HG03442 (cell line): ENCODE data around the gene SLC7A7.
"Not testable (repeated sequence)": the region's sequence is repeated elsewhere in the genome, so short reads cannot be mapped to it uniquely, and the experiment has no call there.

ENCODE experiments used
- ATAC-seq: cut with Tn5 transposase; IDR thresholded peaks from one replicate; pipeline ENCODE4 v1.9.1; 2021; ENCODE audit warnings: mild to moderate bottlenecking, moderate library complexity; ENCODE audit not compliant: unreplicated experiment

The SLC7A7 gene

DNA sequence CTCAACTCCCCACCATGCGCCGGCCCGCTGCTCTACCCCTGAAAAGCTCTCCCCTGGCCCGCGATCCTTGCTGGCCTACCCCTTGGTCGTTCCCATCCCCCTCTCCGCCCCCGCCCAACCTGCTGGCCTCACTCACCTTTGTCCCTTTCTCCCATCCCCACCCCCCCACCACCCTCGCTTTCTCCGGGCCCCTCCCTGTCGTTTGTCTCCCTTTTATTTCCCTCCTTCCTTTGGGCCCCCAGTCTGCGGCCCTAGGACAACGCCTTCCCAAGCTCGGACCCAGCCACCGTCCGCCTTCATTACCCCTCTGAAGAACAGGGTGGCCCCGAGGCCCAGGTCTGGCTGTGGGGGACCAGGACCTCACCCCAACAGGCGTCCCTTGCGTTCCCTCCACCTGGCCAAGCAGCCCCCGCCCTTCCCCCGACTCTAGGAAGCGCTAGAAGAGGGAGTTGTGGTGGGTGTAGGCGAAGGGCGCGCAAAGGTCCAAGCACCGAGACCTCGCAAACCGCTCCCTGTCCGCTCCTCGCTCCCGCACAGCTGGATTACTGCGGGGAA, 6.9 kb upstream of the SLC7A7 start:
- ATAC-seq: no peak

DNA sequence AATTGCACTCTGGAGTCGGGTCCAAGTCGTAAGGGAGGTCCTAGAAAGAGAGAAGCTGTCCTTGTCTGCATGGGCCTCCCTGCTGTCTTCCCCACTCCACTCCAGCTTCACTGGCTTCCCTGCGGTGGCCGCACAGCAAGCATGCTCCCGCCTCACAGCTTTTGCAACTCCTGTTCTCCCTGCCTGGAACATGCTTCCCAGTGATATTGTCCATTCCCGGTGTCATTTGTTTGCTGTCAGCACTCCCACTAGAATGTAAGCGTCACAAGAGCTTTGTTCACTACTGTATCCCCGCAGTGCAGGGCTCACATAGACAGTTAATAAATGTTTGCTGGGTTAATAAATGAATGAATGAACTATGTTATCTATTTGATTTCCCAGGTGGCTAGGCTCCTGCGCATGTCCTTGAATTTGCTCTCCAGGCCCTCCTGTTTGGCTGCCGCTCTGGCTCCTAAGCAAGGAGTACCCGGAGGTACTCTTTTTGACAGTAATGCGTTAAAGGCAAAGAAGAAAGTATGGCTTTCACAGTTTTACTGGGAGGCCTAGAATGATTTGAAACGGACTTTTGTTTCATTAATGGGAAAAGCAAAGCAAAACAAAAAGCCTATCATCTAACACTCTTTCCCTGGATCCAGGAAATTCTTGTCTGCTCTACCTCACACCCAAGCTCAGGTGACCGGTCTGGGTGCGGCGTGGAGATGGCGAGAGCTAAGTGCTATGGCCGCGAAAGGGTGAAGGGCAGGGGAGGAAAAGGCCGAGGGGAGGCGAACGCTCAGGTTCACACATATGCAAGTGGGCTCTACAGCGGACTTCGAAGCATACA, 6.2 kb upstream of the SLC7A7 start:
- ATAC-seq: no peak

- ATAC-seq: no peak
Measured at GRCh38 chr14:22820731-22821130, 5.5 kb upstream of the SLC7A7 start.

DNA sequence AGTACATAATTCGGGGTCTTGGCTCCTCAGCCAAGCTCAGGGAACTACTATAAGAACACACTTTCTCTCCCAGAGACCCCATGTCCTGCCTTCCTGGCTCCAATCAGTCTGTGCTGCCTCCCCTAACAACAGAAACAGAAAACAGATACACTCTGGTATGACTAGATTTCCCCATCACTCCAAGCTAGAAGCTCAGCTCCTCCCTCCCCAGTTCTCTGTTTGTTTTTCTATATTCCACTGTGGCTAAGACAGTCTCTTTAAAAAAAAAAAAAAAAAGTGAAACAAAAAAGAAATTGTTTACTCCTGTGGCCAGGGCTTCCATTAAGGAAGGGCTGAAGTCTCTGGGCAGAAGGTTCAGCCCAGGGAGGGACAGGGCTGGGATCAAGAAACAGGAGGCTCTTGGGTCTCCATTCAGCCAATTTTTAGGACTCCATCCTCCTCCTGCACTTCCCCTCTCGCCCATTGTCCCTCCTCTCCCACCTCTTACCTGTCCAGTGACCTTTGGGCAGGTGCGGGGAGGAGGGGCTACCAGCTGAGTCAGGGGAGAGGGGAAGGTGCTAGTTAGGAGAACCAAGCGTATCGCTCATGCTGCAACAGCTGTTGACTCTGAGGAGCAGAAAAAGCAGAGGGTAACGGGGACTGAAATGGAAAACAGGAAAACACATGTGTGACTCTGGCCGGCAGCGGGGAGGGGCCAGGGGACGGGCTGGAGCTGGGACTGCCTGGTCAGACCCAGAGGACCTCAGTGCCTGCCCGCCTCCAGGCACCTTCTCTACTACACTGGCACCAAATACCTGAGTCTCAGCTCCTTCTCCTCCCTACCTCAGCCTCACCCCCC, 4.1 kb upstream of the SLC7A7 start:
- no peak for ATAC-seq

DNA sequence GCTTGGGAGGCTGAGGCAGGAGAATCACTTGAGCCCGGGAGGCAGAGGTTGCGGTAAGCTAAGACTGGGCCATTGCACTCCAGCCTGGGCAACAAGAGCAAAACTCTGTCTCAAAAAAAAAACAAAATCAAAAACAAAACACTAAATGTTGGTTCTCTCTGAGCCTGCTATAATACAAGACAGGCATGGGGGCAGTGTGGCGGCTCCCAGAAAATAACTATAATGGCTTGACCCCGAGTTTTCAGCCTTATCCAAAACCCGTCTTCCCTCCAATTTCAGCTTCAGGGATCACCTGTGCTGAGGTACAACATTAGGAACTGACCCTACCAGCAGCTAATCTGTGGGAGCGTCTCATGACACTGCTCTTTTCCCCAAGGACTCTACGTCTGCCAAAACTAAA, 862 bp downstream of the SLC7A7 start:
- no peak for ATAC-seq

DNA sequence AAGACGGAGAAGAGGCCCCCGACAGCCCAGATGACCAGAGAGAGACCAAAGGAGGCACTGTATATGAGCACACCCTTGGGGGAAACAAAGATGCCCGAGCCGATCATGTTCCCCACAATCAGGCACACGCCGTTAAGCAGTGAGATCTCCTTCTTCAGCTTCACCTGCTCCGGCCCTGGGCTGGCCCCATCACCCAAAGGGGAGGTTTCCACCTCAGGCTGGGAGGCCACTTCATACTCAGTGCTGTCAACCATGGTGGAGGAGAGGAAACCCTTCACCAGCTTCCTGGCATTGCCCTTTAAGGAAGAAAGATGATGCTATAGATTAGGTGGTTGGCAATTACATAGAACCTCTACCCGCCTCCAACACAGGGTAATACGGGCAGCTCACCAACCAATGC, 2.1 kb downstream of the SLC7A7 start:
- no peak for ATAC-seq

DNA sequence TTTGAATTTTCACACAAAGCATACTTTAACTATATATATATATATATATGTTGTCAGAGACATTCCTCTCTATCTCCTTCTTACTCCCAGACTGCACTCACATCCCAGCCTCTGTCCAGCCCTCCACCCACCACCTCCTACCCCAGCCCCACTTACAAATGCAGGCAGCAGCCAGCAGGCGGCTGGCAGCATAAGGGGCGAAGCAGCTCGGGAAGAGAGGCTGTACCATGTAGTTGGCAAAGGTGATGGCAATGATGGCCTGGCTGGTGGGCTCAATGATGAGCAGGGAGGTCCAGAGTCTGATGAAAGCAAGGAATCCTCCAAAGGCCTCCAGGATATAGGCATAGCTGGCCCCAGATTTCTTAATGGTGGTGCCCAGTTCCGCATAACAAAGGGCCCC, 2.5 kb downstream of the SLC7A7 start:
- no peak for ATAC-seq

DNA sequence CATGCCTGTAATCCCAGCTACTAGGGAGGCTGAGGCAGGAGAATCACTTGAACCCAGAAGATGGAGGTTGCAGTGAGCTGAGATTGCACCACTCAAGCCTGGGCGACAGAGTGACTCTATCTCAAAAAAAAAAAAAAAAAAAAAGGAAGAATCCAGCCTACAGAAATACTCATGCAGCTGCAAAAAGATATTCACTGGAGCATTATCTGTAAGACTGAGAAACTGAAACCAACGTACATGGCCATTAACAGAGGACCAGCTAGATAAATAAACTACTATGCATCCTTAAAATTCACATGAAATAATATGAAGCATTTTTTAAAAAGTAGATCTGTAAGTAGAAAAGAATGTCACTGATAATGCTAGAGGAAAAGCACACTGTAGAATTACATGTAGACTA, 3.5 kb downstream of the SLC7A7 start:
- no peak for ATAC-seq

DNA sequence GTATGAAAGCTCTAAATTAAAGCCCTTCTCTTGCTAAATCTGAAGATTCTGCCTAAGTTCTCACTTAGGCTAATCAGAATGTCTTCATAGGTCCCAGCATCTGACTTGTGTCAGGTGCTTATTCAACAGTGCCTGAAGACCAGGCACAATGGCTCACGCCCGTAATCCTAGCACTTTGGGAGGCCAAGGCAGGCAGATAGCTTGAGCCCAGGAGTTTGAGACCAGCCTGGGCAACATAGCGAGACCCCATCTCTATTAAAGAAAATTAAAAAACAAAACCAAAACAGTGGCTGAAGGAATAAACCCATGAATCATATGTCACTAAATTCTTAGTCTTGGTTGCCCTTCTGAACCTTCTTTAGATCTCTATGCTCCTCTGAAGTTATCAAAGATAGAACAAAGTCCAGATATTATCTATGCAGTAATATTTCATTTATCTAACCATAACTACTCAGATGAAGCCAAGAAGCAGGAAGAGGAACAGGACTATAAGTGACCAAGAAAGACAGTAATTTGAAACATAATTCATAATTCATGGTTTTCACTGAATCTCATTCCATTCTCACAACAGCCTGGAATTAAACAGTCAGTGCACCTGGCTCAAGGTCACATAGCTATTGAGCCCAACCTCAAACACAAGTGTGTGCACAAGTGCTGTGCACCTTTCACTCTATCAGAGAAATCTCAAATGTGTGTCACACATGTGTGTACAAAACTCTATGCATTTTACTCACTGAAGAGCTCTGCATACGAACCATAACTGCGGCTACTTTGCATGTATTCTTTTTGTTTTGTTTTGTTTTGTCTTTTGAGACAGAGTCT, 6.6 kb downstream of the SLC7A7 start:
- ATAC-seq: no peak

- ATAC-seq: no peak
Measured at GRCh38 chr14:22807432-22808087, 7.7 kb downstream of the SLC7A7 start.

DNA sequence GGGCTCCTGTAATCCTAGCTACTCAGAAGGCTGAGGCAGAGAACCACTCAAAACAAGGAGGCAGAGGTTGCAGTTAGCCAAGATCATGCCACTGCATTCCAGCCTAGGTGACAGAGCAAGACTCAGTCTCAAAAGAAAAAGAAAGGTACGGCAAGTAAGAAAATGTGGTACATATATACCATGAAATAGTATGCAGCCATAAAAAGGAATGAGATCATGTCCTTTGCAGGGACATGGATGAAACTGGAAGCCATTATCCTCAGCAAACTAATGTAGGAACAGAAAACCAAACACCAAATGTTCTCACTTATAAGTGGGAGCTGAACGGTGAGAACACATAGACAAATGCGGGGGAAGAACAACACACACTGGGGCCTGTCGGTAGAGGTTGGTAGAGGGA, 10.0 kb downstream of the SLC7A7 start:
- ATAC-seq: not testable (repeated sequence)

DNA sequence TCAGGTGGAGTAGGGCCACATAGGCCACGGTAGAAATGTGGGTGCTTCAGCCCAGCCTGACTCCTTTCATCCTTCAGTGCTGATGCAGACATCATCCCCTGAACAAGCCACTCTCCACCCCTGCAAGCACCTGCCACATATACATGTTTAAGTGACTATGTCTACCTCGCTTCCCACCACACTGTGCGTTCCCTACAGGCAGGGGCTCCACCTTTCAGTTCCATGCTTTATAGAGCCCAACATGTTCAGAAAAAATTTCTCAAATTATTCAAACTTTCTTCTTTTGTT, 11.6 kb downstream of the SLC7A7 start:
- peak; percentile 46 for ATAC-seq

DNA sequence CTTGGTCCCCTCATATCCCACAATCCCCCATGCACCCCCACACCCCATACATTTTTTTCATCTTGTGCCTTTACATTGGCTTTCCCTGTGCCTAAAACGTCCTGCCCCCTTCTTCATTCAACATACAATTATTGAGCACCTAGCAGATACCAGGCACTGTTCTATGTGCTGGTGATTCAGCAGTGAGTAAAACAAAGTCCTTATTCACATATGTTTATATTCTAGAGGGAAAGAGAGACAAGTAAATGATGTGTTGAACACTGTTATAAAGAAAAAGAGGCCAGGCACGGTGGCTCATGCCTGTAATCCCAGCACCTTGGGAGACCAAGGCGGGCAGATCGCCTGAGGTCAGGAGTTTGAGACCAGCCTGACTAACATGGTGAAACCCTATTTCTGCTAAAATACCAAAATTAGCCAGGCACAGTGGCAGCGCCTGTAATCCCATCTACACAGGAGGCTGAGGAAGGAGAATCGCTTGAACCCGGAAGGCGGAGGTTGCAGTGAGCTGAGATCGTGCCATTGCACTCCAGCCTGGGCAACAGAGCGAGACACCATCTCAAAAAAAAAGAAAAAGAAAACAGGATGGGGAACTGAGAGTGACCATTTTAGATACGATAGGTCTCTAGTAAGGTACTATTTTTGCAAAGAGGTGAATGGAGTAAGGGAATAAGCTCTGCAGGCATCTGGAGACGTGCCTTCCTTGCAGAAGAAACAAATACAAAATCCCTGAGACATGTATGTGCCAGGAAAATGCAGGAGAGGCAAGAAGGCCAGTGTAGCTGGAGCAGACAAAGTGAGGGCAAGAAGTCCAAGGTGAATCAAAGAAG, 12.2 kb downstream of the SLC7A7 start:
- peak; percentile 40 for ATAC-seq

- no peak for ATAC-seq
Measured at GRCh38 chr14:22801716-22802115, 13.5 kb downstream of the SLC7A7 start.

DNA sequence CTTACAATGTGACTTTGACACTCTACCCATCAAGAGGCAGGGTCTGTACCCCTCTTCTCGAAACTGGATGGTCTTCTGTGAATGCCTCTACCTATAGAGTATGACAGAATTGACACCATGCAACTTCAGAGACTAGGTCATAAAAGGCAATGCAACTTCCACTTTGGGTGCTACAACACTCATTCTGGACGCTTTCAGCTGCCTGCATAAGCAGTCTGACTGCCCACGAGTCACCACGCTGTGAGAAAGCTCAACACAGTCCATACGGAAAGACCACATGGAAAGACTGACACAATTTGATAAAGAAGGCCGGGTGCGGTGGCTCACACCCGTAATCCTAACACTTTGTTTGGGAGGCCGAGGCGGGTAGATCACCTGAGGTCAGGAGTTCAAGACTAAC, 14.9 kb downstream of the SLC7A7 start:
- ATAC-seq: no peak

DNA sequence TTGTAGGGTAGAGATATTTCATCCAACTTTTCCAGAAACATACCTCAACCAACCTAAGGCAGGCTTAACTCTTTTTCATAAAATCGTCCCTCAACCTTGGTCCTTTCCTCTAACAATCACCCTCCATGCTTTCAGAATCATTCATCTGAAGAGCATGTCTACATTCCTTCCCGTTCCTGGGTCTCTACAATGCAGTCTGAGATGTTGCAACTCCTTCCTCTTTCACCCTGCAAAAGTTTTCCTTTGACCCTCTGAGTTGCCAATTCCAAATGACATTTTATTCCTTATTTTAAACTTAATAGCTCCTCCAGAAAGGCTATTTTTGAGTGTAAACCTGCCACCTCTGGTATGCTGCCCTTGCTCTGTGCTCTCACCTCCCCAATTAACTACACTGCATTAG, 16.7 kb downstream of the SLC7A7 start:
- ATAC-seq: no peak

DNA sequence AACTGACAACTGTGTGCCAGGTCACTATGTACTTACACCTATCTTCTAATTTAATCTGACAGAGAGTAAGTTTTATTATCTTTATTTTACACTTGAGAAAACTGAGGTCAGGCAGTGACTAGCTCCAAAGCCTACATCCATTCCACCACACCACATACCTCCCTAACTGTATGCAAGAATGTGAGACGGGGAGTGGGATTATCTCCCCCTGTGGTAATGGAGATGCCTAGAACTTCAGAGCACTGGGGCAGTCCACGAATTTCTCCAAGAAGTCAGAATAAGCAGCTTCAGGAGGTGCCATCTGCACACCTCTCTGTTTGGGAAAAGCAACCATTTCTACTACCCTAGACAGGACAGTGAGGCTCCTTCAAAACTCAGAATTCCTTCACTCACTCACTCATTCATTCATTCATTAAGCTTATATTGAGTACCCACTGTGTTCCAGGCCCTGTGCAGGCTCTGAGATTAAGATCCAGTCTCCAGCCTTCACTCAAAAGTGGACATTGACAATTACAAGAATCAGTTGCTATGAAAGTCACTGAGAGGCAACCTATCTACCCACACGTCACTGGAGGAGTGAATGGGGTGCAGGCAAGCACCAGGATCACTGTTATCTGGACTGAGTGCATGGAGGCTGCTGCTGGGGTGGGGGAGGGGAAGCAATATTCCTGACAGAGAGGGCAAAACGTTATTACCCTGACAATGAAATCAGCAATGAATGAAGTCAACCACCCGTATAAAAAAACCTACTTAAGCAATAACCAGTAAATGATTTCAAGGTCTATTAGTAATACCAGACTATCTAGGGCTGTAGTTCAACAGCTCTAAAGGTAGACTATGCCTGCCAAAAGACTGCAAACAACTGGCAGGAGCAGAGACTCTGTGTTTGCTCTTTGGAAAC, 18.0 kb downstream of the SLC7A7 start:
- ATAC-seq: no peak

DNA sequence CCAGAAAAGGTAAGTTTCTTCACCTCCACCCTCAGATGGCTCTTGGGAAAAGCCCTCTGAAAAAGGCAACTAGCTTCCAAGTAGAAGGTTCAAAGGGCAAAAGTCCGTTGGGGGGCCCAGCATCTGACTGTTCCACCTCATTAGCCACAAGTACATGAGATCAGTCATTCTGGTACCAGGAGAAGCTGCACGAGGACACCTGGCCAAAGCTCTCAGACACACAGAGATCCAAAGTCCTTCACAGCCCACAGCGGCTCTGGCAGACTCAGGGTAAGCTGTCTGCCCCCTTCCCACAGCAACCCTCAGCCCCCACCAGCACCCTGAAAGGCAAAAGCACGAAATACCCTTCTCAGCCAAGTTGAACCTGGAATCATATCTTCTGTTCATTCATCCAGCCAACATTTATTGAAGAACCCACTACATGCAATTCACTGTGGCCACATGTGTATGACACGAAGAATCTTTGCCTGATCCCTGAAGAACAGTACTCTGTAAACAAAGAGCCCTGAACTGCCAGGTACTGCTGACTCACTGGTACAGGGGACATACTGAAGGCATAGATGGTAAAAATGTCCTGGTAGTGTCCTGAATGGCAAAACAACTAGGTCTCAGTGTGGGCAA, 19.0 kb downstream of the SLC7A7 start:
- ATAC-seq: no peak
